ENCODE data around the gene BEST1.

The BEST1 gene

DNA sequence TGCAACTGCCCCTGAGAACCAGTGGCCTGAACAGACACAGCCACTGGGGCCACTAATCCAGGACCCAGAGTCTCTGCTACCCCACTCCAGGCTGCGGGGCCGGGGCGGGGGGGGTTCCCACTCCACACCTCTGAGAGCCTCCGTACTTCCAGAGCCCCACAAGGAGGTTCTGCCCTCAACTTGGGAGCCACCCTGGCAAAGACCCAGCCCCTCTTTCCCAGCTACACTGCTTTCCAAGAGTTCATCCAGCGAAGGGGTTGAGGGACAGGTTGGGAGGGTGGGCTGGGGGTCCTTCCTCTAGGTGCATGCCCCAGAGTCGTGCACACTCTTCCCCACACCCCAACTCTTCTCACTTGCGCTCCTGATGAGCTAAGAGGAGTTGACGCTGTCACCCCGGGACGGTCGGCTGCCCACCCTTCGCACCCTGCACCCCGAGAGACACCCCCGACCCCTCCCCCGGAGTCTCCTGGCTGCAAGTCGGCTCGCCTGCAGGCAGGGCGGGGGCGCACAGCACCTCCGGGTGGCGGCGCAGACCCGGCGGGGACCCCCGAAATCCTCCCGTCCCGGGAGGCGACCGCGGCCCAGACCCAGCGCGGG is 33.3 kb upstream of the BEST1 start:
- DNase-seq: peak; percentile 58

DNA sequence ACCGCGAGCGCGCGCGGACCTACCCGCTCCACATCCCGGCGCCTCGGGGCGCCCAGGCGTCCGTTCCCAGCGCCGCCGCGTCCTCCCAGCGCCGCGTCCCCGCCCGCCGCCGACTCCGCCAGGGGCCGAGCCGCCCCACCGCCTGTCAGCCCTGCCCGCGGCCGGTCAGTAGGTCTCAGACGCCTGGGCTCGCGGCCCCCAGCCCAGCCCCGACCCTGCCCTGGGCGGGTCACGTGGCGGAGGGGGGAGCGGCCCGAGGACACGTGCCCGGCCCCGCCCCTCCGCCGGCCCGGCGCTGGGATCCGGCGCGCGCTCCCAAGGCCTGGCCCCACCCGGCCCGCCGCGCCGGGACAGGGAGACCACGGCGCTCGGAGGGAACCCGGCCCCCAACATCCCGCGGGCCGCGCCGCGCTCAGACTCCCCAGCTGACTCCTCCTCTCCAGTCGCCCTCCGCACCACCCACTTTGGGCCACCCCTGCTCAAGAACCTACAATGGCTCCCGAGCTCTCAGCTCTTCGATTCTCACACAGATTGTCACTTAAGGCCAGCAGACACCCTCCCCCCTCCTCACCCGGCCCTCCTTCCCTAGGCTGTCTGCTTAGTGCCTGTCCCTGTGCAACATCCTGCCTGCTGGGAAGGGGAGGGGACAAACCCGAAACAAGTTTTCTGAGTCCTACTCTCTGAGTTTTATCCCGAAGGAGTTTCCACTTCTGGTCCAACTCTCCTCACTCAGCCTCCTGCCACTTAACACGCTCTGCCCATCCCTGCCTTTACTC is 32.6 kb upstream of the BEST1 start, which contains the start of gene RAB3IL1:
RAB3IL1 (minus strand) TSS at position 233 of the 776 bp plus-strand sequence; CDS start at position 34, 199 bp downstream.
- DNase-seq: peak; percentile 85

GRCh38 chr11:61918251-61918937 is 31.8 kb upstream of the BEST1 start:
- no peak for DNase-seq

DNA sequence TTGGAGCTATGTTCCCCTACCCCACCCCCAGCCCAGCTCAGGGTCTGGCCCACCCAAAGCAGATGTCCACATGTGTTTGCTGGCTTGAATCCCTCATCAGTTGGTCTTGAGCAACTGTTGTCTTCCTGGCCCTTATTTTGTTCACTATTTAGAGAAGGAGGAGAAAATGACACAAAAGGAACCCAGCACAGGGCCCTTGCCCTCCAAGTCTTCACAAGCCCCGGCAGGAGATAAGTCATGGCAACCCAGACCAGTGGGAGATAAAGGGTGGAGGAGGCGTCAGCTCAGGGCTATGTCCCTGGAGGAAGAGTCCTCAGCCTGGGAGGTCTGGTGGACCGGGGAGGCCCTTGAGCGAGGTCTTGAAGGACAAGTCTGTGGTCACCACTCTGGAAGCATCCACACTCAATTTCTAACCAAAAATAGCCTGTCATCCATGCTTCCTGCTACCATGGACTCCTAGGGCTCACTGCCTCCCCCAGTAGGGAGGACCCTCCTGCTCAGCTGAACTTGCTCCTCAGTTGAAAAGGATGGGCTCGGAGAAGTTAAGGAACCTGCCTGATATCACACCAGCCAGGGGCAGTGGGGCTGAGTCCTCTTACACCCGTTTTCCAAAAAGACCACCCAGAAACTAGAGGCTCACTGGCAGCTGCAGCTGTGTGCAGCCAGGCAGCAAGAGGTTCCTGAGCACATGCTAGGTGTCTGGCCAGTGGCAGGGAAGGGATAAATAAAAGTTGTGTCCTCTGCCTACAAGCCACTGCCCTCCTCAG is 31.0 kb upstream of the BEST1 start:
- peak; percentile 37 for DNase-seq

- peak; percentile 35 for DNase-seq
These were observed 30.2 kb upstream of the BEST1 start for GRCh38 chr11:61919705-61920631.

- DNase-seq: no peak
These were observed 28.7 kb upstream of the BEST1 start for GRCh38 chr11:61921446-61921845.

DNA sequence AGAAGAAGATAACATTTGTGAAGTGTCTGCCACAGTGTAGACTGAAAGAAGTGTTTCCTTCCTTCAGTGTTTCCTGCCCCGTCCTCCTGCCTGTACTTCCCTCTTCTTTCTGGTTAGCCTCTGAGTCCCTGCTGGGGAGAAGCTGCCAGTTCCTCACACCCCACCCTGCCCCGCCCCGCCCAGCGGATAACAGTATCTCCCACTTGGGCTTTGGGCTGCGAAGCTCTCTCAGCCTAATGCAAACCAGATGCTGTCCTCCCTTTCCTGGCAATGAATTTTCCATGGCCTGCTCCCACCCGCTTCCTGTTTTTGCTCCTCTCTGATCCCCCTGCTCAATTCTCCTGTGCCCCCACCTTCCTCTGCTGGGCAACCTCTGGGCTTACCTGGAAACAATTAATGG is 27.6 kb upstream of the BEST1 start:
- DNase-seq: peak; percentile 95

- DNase-seq: peak; percentile 92
These were observed 26.7 kb upstream of the BEST1 start for GRCh38 chr11:61923166-61924063.

DNA sequence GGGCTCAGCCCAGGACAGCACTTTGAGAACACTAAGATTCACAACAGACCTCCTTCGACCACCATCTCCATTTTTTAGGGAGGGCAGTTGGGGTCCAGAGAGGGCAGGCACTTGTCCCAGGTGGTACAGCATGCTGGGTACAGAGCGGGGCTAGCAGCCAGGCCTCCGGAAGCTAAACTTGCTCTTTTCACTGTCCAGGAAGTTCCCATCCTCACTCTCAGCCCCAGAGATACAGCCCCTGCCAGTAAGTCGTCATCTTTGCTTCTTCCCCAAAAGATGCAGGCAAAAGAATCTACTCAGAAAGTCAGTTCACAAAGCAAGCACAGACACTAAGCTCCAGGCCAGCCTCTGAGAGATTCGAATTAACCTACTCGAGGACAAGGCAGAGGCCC is 26.1 kb upstream of the BEST1 start:
- DNase-seq: no peak

GRCh38 chr11:61925736-61926135 is 24.4 kb upstream of the BEST1 start:
- no peak for DNase-seq

GRCh38 chr11:61926235-61926634 is 23.9 kb upstream of the BEST1 start:
- no peak for DNase-seq

- no peak for DNase-seq
These were observed 22.6 kb upstream of the BEST1 start for GRCh38 chr11:61927501-61927900.

DNA sequence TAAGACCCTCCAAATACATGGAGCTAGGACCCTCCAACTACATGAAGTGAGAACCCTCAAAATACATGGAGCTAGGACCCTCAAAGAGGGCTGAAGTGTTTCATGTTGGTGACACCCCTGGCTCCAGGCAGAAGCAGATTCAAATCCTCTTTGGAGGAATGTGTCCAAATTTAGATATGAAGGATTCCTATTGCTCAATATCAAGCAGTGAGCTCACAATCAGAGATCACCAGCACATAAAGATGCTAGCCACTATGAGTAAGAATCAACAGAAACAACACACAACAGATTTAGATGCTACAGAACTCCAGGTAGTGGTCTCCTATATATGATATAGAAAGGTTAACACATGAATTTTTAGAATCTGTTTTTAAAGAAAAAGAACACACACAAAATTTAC is 21.5 kb upstream of the BEST1 start:
- no peak for DNase-seq

GRCh38 chr11:61930933-61931332 is 19.2 kb upstream of the BEST1 start:
- DNase-seq: no peak

GRCh38 chr11:61935861-61936260 is 14.3 kb upstream of the BEST1 start:
- no peak for DNase-seq

- DNase-seq: no peak
These were observed 9.7 kb upstream of the BEST1 start for GRCh38 chr11:61940466-61940865.

DNA sequence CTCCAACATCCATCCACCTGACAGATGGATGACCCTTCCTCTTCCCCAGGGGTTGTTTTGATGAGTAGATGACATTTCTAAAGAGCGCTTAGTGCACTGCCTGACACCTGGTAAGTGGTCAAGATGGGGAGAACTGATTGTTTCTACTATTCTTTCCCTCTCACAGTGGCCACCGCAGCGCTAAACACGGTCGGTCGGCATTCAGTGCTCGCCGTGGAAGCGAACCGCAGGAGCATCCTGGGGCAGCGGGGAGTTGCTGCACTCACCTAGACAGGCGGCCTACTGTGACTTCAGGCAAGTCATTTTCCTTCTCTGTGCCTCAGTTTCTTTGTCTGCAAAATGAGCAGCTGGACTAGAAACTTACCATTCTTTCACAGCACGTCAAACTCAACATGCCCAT is 5.0 kb upstream of the BEST1 start:
- no peak for DNase-seq

GRCh38 chr11:61946894-61947293 is 3.3 kb upstream of the BEST1 start:
- no peak for DNase-seq

- DNase-seq: peak; percentile 92
These were observed 2.5 kb upstream of the BEST1 start for GRCh38 chr11:61947486-61948210.

- no peak for DNase-seq
These were observed 1.6 kb upstream of the BEST1 start for GRCh38 chr11:61948505-61948904.
